H9 (cell line): ENCODE data around the gene VPS51. TPM values are rescaled to one million over a fixed set of nuclear protein-coding genes. Genes with fewer than 3 reads are reported as not detected.

Experiments used
- DNase-seq: peaks from one replicate; pipeline ENCODE4 v3.0.0-alpha.2; 2017
- H2AFZ ChIP-seq: one replicate; pipeline ENCODE4 v1.6.1; 2013; ENCODE audit warnings: mild to moderate bottlenecking, low read length, control low read depth, moderate library complexity
- H2AK5ac ChIP-seq: 2 replicates; pipeline ENCODE4 v1.6.1; 2013; ENCODE audit warnings: low read length, control low read depth, mixed read lengths; ENCODE audit not compliant: insufficient read length
- H2BK120ac ChIP-seq: one replicate; pipeline ENCODE4 v1.6.1; 2013; ENCODE audit warnings: low read depth, mild to moderate bottlenecking, low read length, control low read depth, inconsistent platforms; ENCODE audit not compliant: poor library complexity, severe bottlenecking
- H2BK12ac ChIP-seq: 2 replicates; pipeline ENCODE4 v1.6.1; 2013; ENCODE audit warnings: low read length, control low read depth, mixed read lengths, low read depth; ENCODE audit not compliant: insufficient read length
- H2BK15ac ChIP-seq: 2 replicates; pipeline ENCODE4 v1.6.1; 2013; ENCODE audit warnings: low read depth, low read length, control low read depth
- H2BK20ac ChIP-seq: one replicate; pipeline ENCODE4 v1.6.1; 2013; ENCODE audit warnings: low read depth, mild to moderate bottlenecking, low read length, control low read depth, inconsistent platforms; ENCODE audit not compliant: poor library complexity, severe bottlenecking
- H2BK5ac ChIP-seq: 2 replicates; pipeline ENCODE4 v1.6.1; 2013; ENCODE audit warnings: low read length, control low read depth, mixed read lengths; ENCODE audit not compliant: insufficient read length
- H3K14ac ChIP-seq: 2 replicates; pipeline ENCODE4 v1.6.1; 2013; ENCODE audit warnings: low read length, control low read depth; ENCODE audit not compliant: insufficient read depth
- H3K18ac ChIP-seq: 2 replicates; pipeline ENCODE4 v1.6.1; 2013; ENCODE audit warnings: low read depth, mild to moderate bottlenecking, mixed read lengths, low read length, control low read depth; ENCODE audit not compliant: insufficient read length
- H3K23ac ChIP-seq: 2 replicates; pipeline ENCODE4 v1.6.1; 2013; ENCODE audit warnings: low read length, control low read depth, mixed read lengths, low read depth; ENCODE audit not compliant: insufficient read length
- H3K23me2 ChIP-seq: 2 replicates; pipeline ENCODE4 v1.6.1; 2013; ENCODE audit warnings: low read depth, mild to moderate bottlenecking, mixed read lengths, low read length, control low read depth; ENCODE audit not compliant: insufficient read length, poor library complexity, severe bottlenecking
- H3K27ac ChIP-seq: 2 replicates; pipeline ENCODE4 v1.5.1; 2013; ENCODE audit warnings: low read length, control low read depth, mixed read lengths, low read depth; ENCODE audit not compliant: insufficient read length
- H3K27me3 ChIP-seq: 2 replicates; pipeline ENCODE4 v1.6.1; 2013; ENCODE audit warnings: low read length, control low read depth, inconsistent platforms; ENCODE audit not compliant: insufficient read depth
- H3K4ac ChIP-seq: 2 replicates; pipeline ENCODE4 v1.6.1; 2013; ENCODE audit warnings: low read depth, mild to moderate bottlenecking, control low read depth, inconsistent platforms, low read length, moderate library complexity
- H3K4me1 ChIP-seq: 2 replicates; pipeline ENCODE4 v1.6.1; 2013; ENCODE audit warnings: low read length, control low read depth, inconsistent platforms; ENCODE audit not compliant: insufficient read depth
- H3K4me2 ChIP-seq: 2 replicates; pipeline ENCODE4 v1.6.1; 2013; ENCODE audit warnings: low read length, control low read depth, mixed read lengths; ENCODE audit not compliant: insufficient read length, insufficient read depth
- H3K56ac ChIP-seq: 2 replicates; pipeline ENCODE4 v1.6.1; 2013; ENCODE audit warnings: low read depth, mild to moderate bottlenecking, mixed read lengths, low read length, control low read depth; ENCODE audit not compliant: insufficient read length
- H3K79me1 ChIP-seq: 2 replicates; pipeline ENCODE4 v1.6.1; 2013; ENCODE audit warnings: low read depth, mild to moderate bottlenecking, moderate library complexity, low read length, control low read depth, inconsistent platforms; ENCODE audit not compliant: insufficient read depth, poor library complexity, severe bottlenecking
- H3K79me2 ChIP-seq: 2 replicates; pipeline ENCODE4 v1.6.1; 2013; ENCODE audit warnings: low read length, control low read depth, inconsistent platforms; ENCODE audit not compliant: insufficient read depth
- H3K9ac ChIP-seq: 2 replicates; pipeline ENCODE4 v1.6.1; 2013; ENCODE audit warnings: low read length, control low read depth, mixed read lengths; ENCODE audit not compliant: insufficient read length; ENCODE audit errors: extremely low read depth
- H3K9me3 ChIP-seq: one replicate; pipeline ENCODE4 v1.6.1; 2013; ENCODE audit warnings: low read depth, low read length, inconsistent platforms; ENCODE audit not compliant: control insufficient read depth
- H3T11ph ChIP-seq: one replicate; pipeline ENCODE4 v1.6.1; 2013; ENCODE audit warnings: mild to moderate bottlenecking, low read length, control low read depth, inconsistent platforms
- H4K20me1 ChIP-seq: one replicate; pipeline ENCODE4 v1.6.1; 2013; ENCODE audit not compliant: control insufficient read depth, insufficient read length, insufficient read depth
- H4K5ac ChIP-seq: 2 replicates; pipeline ENCODE4 v1.6.1; 2013; ENCODE audit warnings: low read depth, mild to moderate bottlenecking, mixed read lengths, low read length, control low read depth; ENCODE audit not compliant: insufficient read length
- H4K8ac ChIP-seq: replicated peaks from 2 replicates; pipeline ENCODE4 v1.6.1; 2013; ENCODE audit warnings: low read length, control low read depth, mixed read lengths, low read depth; ENCODE audit not compliant: insufficient read length
- H4K91ac ChIP-seq: 2 replicates; pipeline ENCODE4 v1.6.1; 2013; ENCODE audit warnings: low read depth, mild to moderate bottlenecking, moderate library complexity, mixed read lengths, low read length, control low read depth; ENCODE audit not compliant: insufficient read length
- H3K27ac Mint-ChIP-seq, 3 experiments: 2 replicates in 2 of 3; 3 replicates in 1 of 3; pipeline ENCODE4 v1.8.0; 2020 to 2021; ENCODE audit warnings: mixed read lengths in 3 of 3, mild to moderate bottlenecking in 1 of 3, moderate library complexity in 1 of 3
- H3K27me3 Mint-ChIP-seq: 2 replicates; pipeline ENCODE4 v1.8.0; 2021; ENCODE audit warnings: low read depth, mild to moderate bottlenecking, moderate library complexity, mixed read lengths
- H3K36me3 Mint-ChIP-seq, 3 experiments: 2 replicates in 2 of 3; 3 replicates in 1 of 3; pipeline ENCODE4 v1.8.0; 2020 to 2021; ENCODE audit warnings: low read depth in 3 of 3, mixed read lengths in 3 of 3; ENCODE audit not compliant: insufficient read depth in 1 of 3
- H3K4me1 Mint-ChIP-seq, 2 experiments: 2 replicates each; pipeline ENCODE4 v1.8.0; 2020; ENCODE audit warnings: mixed read lengths in 2 of 2
- H3K4me3 Mint-ChIP-seq, 2 experiments: 2 replicates in 1 of 2; 3 replicates in 1 of 2; pipeline ENCODE4 v1.8.0; 2020 to 2021; ENCODE audit warnings: mild to moderate bottlenecking in 2 of 2, mixed read lengths in 2 of 2, moderate library complexity in 1 of 2
- H3K9me3 Mint-ChIP-seq, 2 experiments: 2 replicates in 1 of 2; 3 replicates in 1 of 2; pipeline ENCODE4 v1.8.0; 2020; ENCODE audit warnings: mild to moderate bottlenecking in 2 of 2, mixed read lengths in 2 of 2, moderate library complexity in 1 of 2
- WGBS: extraction: QIAGEN DNeasy Blood & Tissue Kit; methylation state at CpG from one replicate; pipeline ENCODE4 v1.1.7; 2013; ENCODE audit warnings: missing lambda C conversion rate, low lambda C conversion rate, mixed read lengths; ENCODE audit not compliant: insufficient read length; ENCODE audit errors: extremely low coverage; 5-methylcytosine and 5-hydroxymethylcytosine counted together
- total RNA-seq: library from RNA; stranded (reverse); gene quantifications from 2 replicates; pipeline ENCODE4 v1.2.1, GENCODE V29; 2021
- TF ChIP-seq, protein P1 (sequence below): fragments of 200-600 bp; sonication (generic); conservative IDR thresholded peaks from 3 replicates; pipeline ENCODE4 v1.8.0; 2021; ENCODE audit warnings: antibody characterized with exemption, mild to moderate bottlenecking

The VPS51 gene
- total RNA-seq, 1 experiment from 2014 or later = 94.7 TPM

DNA sequence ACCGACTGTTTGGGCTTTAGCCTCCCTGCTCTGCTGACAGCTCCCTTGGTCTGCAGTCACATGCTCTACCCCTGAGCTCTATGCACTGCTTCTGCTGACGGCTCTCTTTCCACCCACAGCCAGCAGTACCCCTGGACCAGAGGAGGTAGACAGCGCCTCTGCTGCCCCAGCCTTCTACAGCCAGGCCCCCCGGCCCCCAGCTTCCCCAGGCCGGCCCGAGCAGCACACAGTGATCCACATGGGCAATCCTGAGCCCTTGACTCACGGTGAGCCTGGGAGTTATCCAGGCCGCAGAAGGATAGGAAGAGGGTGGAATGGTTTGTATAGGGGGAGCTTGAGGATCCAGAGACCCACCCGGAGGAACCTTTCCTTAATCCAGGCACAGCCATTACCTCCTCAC is 9.2 kb upstream of the VPS51 start:
- Histone ChIP-seq H2BK20ac (no peak overlapping the region), H3K4me1 (no peaks in the 10 kb centered on the region), H3K9me3 (no peaks in the 10 kb centered on the region), H4K8ac (no peak overlapping the region), H3K14ac (no peak overlapping the region), H3K4ac (no peak overlapping the region), H3T11ph (no peak overlapping the region), H3K23ac (no peak overlapping the region), H3K9ac (no peak overlapping the region), H2AK5ac (no peak overlapping the region), H2AFZ (no peak overlapping the region), H3K79me1 (no peaks in the 10 kb centered on the region), H3K4me2 (no peak overlapping the region), H3K79me2 (peaks cover 8% of the 10 kb centered on the region; the same call in 1 of the 2 replicates), H3K18ac (no peak overlapping the region), H2BK15ac (no peak overlapping the region), H4K91ac (no peak overlapping the region), H2BK120ac (no peak overlapping the region), H3K23me2 (peaks cover 12% of the 10 kb centered on the region), H2BK5ac (no peak overlapping the region), H4K5ac (no peak overlapping the region), H2BK12ac (no peak overlapping the region), H3K27ac (no peak overlapping the region), H4K20me1 (peaks cover 3% of the 10 kb centered on the region), H3K27me3 (no peaks in the 10 kb centered on the region), H3K56ac (no peak overlapping the region)
- peaks cover 14 to 16% of the 10 kb centered on the region in 2 experiments for H3K4me1 Mint-ChIP-seq
- H3K4me3 Mint-ChIP-seq = no peak overlapping the region
- 0 out of 7 replicates have a peak overlapping the region, but pooled peaks of 1 of the 3 experiments have one; percentile 35 for H3K27ac Mint-ChIP-seq
- TF ChIP-seq, protein P1, sequence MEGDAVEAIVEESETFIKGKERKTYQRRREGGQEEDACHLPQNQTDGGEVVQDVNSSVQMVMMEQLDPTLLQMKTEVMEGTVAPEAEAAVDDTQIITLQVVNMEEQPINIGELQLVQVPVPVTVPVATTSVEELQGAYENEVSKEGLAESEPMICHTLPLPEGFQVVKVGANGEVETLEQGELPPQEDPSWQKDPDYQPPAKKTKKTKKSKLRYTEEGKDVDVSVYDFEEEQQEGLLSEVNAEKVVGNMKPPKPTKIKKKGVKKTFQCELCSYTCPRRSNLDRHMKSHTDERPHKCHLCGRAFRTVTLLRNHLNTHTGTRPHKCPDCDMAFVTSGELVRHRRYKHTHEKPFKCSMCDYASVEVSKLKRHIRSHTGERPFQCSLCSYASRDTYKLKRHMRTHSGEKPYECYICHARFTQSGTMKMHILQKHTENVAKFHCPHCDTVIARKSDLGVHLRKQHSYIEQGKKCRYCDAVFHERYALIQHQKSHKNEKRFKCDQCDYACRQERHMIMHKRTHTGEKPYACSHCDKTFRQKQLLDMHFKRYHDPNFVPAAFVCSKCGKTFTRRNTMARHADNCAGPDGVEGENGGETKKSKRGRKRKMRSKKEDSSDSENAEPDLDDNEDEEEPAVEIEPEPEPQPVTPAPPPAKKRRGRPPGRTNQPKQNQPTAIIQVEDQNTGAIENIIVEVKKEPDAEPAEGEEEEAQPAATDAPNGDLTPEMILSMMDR = no peak
- peaks cover 10 to 51% (median 49%) of the 10 kb centered on the region in 3 experiments for H3K36me3 Mint-ChIP-seq
- H3K27me3 Mint-ChIP-seq = no peaks in the 10 kb centered on the region
- H3K9me3 Mint-ChIP-seq = no peaks in the 10 kb centered on the region; a peak in 1 of 5 replicates
- no CpG with 5 or more reads among the region's 9 CpGs for WGBS
- DNase-seq = no peak
